ELF-1 (cell line): ENCODE data around the gene RXRA.

Source experiments
- DNase-seq: peaks from one replicate; pipeline ENCODE4 v3.0.0-alpha.2; 2016; ENCODE audit warnings: low read depth, low spot score

RXRA gene

GRCh38 chr9:134449180-134449916, 123.1 kb downstream of the RXRA start:
- DNase-seq, result peak; percentile 96

GRCh38 chr9:134451700-134452458, 125.6 kb downstream of the RXRA start:
- DNase-seq, result no peak

GRCh38 chr9:134452728-134453127, 126.5 kb downstream of the RXRA start:
- no peak for DNase-seq

DNA sequence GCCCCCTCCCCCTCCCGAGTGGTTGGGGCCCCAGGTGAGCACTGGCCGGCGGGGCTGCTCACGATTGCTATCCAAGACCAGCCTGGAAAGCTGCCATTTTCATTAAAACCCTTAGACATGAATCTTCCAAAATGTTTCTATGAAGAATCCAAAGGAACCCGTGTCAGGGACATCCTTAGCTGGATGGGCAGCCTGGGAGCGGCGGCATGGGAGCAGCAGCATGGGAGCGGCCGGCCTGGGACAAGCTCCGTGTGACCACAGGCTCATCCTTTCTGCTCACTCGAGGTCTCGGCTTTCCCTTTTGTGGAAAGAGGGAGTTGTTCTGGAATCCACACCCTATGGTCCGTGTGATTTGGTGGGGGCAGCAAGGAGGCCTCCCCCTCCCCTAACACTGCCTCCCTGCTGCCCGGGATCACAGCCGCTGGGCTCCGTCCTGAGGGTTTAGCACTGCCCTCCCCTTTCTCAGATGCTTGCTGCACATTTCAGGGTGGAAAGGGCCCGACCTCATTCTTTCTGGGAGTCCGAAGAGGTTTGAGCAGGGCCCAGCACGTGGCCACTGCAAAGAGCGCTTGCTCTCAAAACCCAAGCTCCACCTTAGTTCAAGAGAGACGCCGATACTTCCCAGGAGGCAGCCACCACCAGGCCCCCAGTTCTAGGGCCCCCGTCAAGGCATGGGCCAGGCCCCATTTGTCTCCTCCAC, 127.7 kb downstream of the RXRA start:
- no peak for DNase-seq

DNA sequence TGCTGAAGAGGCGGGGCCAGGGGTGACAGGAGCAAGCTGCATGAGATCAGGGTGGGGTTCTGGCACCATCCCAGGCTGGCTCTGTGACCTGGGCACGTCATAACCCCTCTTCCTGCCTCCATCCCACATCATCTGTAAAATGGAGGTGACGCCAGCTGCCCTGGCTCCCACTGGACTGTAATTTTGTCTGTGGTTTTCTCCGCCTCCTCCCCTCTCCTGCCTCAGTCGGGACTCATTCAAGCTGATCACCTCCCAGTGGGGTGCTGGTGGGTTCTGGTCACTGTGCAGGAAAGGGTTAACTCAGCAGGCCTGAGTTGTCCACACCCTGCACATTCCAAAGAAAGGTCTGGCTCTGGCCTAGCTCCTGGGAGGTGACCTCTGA, 128.2 kb downstream of the RXRA start:
- peak; percentile 80 for DNase-seq

DNA sequence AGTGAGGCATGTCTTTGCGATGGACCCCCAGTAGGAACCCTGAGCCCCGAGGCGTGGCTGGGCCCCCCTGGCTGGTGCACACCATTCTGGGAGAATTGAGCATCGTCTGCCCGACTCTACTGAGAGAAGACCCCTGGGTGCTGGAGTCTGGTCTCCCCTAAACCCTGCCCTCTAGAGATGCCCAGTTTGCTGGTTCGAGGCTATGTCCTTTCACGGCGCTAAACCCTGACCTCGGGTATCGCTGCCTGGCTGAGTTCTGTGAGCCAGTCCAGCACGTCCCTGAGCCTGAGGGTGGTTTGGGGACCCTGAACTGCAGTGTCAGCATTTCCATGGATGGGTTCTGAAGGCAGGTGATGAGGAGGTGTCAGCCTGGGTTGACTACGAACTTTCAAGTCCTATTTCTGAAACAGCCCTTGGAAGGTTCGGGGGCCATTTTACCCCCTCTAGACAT, 128.8 kb downstream of the RXRA start:
- no peak for DNase-seq

- DNase-seq, result no peak
Measured at GRCh38 chr9:134455537-134455933, 129.3 kb downstream of the RXRA start.

GRCh38 chr9:134455934-134456755, 129.9 kb downstream of the RXRA start:
- DNase-seq, result peak; percentile 81

DNA sequence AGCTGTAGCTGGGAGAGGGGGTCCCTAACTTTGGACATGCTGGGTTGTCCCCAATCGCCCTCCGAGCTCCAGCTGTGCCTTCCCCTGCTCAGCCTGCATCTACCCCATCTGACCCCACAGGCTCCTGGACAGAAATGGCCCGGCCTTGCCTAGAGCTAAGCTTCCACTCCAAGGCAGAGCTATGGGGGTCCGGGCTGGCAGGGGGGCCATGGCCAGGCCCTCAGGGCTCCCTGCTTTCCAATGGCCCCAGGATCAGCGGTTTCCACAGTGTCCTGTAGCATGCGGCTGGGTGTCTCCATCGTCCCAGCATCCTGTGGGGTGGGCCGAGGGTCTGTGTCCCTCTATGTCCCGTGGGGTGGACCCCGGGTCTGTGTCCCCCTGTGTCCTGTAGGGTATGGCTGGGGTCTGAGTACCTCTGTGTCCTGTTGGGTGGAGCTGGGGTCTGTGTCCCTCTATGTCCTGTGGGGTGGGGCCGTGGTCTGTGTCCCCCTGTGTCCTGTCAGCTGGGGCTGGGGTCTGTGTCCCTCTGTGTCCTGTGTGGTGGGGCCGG, 130.6 kb downstream of the RXRA start:
- DNase-seq, result no peak

GRCh38 chr9:134457321-134458206, 131.3 kb downstream of the RXRA start:
- DNase-seq, result no peak

- peak; percentile 24 for DNase-seq
Measured at GRCh38 chr9:134458207-134459108, 132.2 kb downstream of the RXRA start.

DNA sequence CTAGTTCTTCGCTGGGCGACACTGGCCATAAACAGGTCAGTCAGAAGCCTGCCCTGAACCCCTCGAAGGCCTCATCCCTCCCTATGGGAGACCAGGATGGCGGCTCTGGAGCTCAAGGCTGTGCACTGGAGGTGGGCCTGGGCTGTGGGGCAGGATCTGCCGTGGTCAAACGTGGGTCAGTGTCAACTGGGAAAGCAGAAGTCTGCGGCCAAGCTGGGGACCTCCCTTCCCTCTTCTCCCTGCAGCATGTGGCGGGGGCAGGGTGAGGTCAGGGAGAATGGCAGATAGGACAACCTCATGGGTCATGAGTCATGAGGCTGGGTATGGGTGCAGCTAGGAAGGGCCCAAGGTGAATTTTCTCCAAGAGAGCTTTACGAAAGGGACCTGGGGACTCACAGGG, 132.9 kb downstream of the RXRA start:
- no peak for DNase-seq

- no peak for DNase-seq
Measured at GRCh38 chr9:134459573-134459972, 133.3 kb downstream of the RXRA start.

- DNase-seq, result no peak
Measured at GRCh38 chr9:134460206-134460605, 134.0 kb downstream of the RXRA start.

DNA sequence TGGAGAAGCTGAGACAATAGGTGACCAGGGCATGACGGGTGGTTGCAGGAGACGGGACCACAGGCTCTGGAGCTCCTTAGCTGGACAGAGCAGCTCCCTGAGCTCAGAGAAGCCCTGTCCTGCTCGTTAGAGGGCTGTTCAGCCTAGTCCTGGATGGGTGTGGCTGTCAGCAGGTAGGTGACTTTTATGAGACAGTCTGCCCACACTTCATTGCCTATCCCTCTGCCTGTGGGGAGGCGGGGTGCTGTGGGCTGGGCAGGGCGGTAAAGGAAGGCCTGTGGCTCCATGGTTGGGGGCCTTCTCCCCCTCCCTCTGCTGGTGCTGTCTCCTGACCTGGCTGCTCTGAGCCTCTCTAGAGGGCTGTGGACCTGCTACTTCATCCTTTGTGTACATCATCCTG, 134.6 kb downstream of the RXRA start:
- no peak for DNase-seq

DNA sequence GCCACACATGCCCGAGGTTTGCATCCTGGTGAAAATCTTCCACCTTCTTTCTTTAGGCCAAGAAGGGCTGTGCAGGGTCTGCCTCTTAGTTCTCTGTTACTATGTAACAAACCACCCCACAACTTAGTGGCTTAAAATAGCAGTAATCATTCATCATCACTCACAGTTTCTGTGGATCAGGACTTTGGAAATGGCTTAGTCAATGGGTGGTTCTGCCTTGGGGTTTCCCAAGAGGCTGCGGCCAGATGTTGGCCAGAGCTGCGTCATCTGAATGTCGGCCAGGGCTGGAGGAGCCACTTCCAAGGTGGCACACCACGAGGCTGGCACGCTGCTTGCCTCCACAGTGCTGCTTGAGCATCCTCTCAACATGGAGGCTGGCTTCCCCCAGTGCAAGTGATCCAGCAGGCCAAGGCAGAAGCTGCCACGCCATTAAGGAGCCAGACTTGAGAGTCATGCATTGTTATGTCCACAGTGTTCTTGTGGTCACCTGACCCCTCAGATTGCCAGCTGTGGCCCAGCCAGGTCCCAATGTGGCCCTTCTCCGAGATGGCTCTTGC, 135.2 kb downstream of the RXRA start:
- DNase-seq, result no peak

DNA sequence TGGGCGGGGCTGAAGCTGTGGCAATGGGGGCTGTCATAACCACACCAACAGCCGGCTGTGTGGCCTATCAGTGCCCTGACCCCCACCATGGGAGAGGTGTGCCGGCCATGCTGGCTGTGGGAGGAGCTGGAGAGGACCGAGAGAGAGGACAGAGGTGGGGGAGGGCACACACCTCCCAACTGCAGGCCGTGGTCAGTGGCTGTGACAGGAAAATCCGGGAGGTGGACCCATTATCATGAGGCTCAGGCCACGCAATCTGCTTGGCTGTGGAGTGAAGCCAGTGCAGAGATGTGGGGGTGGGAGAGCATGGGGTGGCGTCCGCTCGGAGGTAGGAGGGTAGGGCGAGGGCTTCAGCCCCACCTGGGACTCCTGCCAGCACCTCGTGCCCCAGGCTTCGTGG, 136.1 kb downstream of the RXRA start:
- no peak for DNase-seq

DNA sequence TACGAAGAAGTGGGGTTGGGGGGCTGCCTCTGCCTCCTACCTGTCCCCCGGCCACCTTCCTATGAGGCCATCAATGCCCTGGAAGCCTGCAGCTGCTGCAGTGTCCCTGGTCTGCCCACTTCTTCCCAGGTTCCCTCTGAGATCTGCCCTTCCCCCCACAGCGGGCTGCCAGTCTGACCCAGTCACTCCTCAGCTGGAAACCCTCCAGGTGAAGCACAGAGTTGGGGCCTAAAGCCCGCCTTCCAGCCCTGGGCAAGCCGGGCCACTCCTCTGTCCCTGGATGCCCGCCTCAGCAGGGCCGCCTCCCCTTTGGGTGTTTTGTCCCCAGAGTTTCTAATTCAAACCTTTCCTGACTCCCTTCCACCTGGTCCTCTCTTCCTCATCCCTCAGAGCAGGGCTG, 137.0 kb downstream of the RXRA start:
- no peak for DNase-seq
